HG02610 (cell line): ENCODE measurements around the gene CCNB1IP1.
"Not testable (repeated sequence)": the region's sequence is repeated elsewhere in the genome, so short reads cannot be mapped to it uniquely, and the experiment has no call there.

Experiments used
- ATAC-seq: cut with Tn5 transposase; IDR thresholded peaks from one replicate; pipeline ENCODE4 v1.9.1; 2021; ENCODE audit warnings: mild to moderate bottlenecking, moderate library complexity; ENCODE audit not compliant: unreplicated experiment

Gene CCNB1IP1, protein sequence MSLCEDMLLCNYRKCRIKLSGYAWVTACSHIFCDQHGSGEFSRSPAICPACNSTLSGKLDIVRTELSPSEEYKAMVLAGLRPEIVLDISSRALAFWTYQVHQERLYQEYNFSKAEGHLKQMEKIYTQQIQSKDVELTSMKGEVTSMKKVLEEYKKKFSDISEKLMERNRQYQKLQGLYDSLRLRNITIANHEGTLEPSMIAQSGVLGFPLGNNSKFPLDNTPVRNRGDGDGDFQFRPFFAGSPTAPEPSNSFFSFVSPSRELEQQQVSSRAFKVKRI

DNA sequence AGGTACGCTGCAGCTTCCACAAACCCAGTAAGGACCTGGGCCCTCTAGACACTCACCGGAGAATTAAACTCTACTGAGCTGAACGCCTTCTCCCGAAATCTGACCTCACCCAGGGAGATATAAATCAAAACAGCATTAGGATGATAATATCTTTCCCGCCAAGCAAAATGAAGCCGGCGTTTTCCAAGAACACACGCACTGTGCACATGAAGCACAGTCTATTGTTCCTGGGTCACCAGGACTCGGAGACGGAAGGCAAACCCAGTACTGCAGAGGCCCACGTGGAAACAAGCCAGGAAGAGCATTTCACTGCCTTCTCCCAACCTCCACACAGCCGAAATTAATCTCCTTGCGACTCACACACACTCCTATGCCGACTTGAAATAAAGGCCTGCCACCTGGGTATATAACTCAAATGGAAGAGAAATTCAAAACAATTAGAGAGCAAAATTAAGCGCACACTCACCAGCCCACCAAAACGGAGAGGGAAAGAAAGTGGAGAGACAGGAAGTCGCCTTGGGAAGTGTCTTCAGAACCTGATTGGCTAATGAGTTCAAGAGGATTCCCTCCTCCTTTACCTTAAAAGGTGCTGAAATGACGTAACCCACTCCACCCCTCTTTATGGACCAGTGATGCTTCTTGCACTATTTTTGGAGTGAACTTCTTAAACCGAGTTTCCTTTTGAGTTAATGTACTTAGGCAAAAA, at the start of gene CCNB1IP1:
Gene CCNB1IP1, minus strand, starts transcription at position 492 of the 706 bp plus-strand sequence. CDS start 16,756 bp downstream, outside the sequence.
- peak; percentile 100 for ATAC-seq

DNA sequence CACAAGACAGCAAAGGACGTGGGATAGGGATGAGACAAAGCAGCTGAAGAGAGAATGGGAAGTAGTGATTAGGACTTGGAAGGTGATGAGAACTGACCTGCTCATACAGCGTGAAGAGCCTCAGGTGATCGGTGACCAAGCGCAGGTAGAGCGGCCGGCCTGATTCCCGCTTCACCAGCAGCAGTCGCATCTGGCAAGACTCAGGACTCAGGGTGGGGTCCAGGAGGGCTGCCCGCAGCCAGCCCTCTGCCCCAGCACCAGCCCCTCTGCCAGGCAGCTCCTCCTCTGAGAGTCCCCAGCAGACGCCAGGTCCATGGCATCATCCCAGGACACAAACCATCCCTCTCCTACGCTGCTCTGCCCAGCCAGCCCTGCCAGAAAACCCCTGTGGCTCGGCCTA, 49.4 kb upstream of the CCNB1IP1 start:
- no peak for ATAC-seq

DNA sequence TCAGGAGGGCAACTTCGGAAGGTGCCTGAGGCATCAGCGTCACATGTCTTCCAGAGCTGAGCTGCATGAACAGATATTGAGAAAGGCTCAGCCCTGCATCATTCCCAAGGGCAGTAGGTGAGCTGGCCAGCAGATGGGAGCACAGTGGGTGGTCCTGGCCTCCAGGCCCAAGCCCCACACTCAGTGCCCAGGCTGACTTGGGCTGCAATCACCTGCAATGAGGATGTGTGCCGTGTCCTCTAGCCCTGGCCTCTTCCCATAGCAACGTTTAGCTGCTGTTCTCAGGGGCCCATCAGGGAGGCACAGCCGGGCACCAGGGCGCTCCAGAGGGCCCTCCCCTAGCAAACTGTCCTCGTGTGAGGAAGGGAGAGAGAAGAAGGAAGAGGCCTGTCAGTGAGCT, 48.3 kb upstream of the CCNB1IP1 start:
- ATAC-seq: no peak

DNA sequence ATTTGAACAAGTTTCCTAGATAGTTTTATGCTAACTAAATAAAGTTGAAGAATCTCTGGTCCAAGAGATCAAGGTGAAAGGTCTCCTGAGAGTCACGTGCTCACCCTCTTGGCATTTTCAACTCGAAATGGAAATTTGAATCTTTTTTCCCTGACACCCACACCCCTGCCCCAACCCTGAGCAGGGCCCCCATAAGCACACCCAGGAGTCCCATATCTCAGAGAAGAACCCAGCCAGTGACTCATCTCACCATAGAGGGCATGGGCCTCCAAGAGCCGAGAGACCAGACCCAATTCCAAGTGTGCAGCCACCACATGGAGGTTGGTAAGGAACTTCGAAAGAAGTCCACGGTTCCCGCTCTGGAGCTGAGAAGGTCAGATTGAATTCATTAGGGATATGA, 47.6 kb upstream of the CCNB1IP1 start:
- no peak for ATAC-seq

DNA sequence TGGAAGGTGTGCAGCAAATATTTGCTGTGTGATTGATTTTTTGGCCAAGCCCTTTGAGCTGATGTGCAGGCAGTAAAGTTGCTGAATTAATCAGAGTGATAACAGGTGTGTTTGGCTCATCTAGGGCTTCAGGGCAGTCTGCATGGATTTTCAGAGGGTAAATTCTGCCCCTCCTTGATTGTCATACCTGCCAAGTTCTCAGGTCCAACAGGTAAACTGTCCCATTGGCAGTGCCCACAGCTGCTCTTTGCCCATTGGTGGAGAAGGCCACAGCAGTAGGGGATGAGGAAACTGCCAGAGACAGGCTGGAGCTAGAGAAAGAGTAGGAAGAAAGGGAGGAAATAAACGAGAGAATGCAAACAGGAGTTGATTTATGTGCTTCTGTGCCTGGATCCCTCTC, 46.7 kb upstream of the CCNB1IP1 start:
- ATAC-seq: no peak

DNA sequence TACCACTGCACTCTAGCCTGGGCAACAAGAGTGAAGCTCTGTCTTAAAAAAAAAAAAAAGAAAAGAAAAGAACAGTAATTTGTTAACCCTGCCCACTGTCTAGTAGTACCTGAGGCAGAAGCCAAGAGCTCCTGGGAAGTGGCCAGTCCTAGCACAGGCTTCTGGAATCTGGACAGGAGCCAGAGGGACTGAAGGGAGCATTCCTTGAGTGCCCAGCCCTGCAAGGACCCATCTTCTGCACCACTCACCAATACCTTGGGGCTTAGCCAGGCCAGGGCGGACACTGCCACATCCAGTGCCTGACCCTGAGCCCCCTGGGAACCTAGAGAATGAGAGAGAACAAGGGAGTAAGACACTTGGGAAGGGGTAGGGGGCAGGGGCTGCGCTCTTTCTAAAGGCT, 44.1 kb upstream of the CCNB1IP1 start:
- ATAC-seq: no peak

DNA sequence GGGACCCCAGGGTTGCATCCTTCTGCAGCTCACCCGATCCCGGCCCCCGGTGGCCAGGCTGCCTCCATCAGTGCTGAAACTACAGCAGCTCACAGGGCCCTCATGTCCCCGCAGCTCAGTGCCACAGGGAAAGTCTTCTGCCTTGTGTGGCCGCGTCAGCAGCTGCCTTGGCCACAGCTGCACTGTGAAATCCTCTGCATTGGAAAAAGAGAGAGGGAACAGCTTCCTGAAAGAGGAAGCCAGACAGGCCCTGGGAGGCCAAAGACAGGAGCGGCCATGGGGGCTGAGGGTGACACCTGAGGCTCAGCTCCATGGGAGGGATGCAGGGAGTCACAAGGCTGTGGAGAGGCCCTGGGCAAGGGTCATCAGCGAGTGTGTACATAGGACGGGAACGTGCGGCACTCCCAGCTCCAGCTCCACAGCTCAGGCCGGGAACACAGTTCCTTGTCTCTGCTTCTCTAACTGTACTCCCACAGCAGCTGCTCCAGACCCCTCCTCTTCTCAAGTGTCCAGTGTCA, 43.1 kb upstream of the CCNB1IP1 start:
- ATAC-seq: no peak

DNA sequence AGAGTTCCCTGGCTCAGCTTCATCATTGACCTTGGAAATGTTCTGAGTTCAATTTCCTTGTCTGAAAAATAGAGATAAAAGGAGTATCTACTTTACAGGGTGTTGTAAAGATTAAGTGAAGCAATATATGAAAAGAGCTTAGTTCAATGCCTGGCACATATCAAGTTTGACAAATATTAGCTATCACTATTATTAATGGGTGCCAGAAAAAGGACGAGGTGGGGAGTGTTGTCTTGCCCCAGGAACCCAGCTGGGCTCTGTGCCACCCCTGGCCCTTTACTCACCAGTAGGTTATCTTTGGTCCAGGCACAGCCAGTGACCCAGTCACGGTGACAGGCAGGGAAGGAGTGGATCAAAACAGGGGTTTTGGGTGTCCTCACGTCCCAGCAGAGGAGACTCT, 42.4 kb upstream of the CCNB1IP1 start:
- no peak for ATAC-seq

DNA sequence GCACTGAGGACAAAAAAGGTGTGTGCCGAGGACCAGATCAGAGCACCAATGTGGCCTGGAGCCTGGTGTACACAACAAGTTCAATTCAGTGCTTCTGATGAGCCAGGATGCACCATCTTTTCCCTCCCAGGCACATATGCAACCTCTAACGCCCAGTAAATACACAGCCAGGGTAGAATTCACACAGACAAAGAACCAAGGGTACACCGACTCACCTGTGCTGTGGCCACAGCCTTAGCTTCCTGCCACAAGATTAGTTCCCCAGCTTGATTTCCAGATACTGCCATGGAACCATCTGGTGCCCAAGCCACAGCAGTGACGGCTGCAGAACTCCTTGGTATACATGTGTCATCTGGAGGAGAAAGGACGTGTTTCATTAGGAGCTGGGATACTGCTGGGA, 39.7 kb upstream of the CCNB1IP1 start:
- ATAC-seq: no peak

DNA sequence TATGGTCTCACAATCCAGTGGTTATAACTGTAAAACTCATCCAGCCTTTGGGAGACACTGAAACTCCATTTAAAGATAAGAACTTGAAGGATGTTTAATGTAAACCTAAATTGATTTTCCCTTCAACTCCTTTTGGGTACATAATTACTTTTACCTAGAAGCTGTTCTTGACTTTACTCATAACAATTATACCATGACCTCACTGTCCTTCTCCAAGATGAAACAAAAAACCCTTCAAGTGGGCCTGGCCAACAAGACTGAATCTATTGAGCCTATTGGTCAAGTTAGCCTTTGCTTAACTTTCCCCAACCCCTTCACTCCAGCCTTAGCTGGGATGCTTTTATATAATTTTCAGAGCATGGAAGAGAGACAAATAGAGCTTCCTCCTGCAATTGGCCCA, 32.8 kb upstream of the CCNB1IP1 start:
- no peak for ATAC-seq

DNA sequence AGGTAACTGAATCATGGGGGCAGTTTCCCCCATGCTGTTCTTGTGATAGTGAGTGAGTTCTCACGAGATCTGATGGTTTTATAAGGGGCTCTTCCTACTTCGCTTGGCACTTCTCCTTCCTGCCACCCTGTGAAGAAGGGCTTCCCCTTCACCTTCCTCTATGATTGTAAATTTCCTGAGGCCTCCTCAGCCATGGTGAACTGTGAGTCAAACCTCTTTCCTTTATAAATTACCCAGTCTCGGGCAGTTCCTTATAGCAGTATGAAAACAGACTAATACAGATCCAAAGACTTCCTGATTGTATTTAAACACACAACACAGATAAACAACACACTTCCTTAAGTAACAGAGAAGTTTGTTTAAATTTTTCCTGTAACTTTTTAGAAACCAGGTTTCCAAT, 25.4 kb upstream of the CCNB1IP1 start:
- ATAC-seq: not testable (repeated sequence)

DNA sequence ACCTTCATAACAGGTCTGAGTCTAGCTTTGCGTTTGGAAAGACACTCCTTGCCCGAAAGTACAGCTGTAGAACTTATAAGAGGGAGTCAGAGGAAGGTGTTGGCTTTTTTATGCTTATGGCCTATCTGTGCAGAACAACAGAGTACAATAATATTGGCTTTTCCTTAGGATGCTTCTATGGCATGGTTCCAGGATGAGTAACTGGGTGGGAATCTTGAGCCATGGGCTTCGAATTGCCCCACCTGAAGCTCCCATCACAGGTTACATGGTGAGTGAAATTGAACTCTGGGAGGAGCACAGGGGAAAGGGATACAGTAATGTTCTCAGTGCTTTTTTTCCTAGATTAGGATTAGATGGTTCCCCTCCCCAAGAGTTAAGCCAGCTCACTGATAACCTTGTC, 23.3 kb upstream of the CCNB1IP1 start:
- ATAC-seq: no peak

DNA sequence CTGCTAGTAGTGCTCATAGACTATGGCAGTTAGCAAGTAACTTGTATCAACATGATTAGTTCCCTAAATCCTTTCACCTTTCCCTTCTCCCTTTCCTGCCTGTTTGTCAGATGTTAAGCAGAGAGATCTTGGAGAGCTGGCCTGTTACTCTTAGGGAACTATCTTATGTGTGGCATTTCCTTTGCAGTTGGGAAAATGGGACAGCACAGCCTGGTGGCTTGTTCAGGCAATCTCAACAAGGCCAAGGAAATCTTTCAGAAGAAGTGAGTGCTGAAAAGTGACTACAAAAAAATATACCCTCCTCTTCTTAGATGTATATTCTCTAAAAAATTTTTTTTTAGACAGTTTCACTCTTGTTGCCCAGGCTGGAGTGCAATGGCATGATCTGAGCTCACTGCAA, 17.8 kb upstream of the CCNB1IP1 start:
- ATAC-seq: no peak

DNA sequence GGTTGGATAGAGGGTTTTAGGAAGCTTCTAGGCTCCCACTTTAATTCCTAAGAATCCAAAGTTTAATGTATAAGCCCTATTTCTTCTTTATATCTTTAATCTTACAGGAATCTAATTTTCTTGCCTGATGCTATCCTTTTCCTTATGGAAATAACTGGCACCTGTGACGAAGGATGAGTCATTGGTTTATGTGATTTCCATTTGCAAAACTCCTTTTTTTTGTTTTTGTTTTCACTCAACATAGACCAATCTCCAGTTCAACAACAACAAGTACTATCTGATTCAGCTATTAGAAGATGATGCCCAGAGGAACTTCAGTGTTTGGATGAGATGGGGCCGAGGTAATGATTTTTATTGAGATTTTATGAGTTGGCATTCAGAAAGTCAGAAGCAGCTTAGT, 17.2 kb upstream of the CCNB1IP1 start:
- ATAC-seq: no peak

DNA sequence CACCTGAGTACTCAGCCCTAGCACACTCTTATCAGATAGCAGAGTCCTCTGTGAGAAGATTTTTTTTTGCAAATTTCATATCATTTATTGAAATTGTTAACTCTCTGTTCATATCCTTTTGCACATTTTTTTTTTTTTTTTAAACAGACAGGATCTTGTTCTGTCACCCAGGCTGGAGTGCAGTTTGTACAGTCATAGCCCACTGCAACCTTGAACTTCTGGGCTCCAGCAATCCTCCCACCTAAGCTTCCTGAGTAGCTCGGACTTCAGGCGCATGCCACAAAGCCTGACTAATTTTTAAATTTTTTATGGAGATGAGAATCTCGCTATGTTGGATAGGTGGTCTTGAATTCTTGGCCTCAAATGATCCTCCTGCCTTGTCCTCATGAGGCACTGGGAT, 14.7 kb upstream of the CCNB1IP1 start:
- no peak for ATAC-seq

DNA sequence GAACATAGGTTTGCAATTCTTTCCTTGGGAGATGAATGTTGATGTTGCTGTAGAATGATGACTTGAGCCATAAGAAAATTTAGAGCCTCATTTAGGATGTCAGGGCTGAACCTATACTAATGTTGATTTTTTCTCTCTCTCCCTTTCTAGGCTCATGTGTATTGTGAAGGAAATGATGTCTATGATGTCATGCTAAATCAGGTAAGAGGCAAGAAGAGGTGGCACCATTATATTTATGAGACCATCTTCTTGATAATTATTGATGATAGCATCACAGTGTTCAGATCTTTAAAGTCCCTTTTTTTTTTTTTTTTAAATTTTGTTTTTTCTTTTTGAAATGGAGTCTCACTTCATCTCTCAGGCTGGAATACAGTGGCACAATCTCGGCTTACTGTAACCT, 13.6 kb upstream of the CCNB1IP1 start:
- no peak for ATAC-seq

DNA sequence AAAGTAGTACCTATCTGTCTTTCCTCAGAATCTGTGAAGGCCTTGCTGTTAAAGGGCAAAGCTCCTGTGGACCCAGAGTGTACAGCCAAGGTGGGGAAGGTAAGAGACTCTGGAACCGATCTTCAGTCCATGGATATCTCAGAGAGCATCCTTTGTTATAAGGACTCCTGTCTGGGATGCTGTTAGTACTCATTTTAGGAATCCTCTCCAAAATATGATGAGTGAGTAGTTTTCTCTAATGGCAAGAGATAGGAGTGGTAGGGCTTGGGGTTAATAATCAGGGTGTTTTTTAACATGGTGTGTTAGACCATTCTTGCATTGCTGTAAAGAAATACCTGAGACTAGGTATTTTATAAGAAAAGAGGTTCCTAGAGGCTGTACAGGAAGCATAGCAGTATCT, 12.3 kb upstream of the CCNB1IP1 start:
- ATAC-seq: no peak

DNA sequence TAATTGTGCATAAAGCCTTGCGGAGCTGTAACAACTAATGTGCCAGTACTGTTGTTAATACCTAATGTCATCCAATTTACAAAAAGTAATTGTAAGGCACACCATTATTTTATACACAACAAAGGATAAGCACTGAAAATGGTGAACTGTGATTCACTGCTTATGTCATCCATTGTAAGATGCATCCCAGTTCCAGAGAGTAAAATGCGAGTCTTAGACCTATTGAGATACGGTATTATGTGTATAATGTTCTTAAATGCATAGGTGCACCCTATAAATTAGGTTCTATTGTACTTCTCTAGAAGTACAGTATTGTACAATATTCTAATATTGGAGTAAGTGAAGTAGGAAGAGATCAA, 10.8 kb upstream of the CCNB1IP1 start:
- no peak for ATAC-seq

DNA sequence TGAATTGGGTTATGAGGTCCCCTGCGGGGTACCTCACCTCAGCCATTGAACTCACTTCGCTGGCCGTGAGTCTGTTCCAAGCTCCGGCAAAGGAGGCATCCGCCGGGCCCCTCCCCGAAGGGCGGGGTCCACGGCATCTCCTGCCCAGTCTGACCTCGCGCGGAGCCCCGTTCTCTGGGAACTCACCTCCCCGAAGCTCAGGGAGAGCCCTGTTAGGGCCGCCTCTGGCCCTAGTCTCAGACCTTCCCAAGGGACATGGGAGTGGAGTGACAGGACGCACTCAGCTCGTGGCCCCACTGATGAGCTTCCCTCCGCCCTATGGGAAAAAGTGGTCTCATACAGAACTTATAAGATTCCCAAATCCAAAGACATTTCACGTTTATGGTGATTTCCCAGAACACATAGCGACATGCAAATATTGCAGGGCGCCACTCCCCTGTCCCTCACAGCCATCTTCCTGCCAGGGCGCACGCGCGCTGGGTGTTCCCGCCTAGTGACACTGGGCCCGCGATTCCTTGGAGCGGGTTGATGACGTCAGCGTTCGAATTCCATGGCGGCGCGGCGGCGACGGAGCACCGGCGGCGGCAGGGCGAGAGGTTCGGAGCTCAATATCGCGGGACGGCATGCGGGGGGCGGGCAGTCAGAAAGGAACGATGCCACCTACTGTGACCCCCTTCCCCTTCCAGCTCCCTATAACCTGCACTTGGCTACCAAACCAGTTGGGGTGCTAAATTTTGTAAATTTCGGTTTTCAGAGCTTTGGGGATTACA, 10.2 kb upstream of the CCNB1IP1 start, which contains the start of gene PARP2:
Gene PARP2, plus strand, starts transcription at position 544 of the 770 bp plus-strand sequence. Its CDS starts 7 bp downstream, at position 551.
- ATAC-seq: peak; percentile 96

DNA sequence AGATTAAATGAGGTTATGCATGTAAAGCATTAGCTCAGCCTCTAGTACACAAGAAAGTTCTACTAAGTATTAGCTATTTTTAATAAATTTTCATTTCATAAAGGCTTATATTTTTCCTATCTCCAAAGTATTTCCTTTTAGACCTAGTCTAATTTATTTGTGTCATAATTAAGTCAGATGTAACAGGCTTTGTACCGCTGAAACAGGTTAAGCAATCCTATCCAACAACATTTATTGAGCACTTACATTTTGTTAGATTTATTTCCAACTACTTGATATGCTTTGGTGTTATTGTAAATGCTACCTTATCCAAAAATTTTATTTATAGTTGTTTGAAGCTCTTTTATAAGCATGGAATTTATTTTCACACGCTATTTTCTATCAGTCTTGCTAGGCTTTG, 8.6 kb upstream of the CCNB1IP1 start:
- no peak for ATAC-seq

DNA sequence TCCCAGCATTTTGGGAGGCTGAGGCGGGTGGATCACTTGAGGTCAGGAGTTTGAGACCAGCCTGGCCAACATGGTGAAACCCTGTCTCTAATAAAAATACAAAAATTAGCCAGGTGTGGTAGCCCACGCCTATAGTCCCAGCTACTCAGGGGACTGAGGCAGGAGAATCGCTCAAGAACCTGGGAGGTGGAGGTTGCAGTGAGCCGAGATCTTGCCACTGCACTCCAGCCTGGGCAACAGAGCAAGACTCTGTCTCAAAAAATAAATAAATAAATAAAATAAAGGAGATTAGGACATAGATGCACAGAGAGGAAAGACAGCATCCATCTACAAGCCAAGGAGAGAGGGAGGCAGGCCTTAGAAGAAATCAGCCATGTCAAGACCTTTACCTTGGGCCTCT, 8.0 kb upstream of the CCNB1IP1 start:
- ATAC-seq: not testable (repeated sequence)

DNA sequence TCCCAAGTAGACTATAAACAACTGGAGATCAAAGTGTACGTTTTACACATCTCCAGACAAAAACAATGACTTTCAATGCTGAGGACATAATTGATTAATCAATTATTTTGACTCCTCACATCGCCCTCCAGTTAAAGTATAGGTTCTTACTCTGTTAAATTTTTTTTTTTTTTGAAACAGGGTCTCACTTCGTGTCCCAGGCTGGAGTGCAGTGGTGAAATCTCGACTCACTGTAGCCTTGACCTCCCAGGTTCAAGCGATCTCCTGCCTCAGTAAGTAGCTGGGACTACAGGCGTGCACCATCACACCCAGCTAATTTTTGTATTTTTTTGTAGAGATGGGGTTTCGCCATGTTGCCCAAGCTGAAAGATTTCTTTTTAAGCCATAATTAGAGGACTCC, 938 bp upstream of the CCNB1IP1 start:
- ATAC-seq: no peak
